Effector memory CD4-positive, alpha-beta T cell (primary cell): Measurements from ENCODE around the gene RGS18.

Experiments
- DNase-seq, 3 donors: peaks; one replicate each; pipeline ENCODE4 v3.0.0-alpha.2; 2020
- H3K27ac ChIP-seq: 2 replicates; pipeline ENCODE4 v1.7.0; 2013; ENCODE audit warnings: mild to moderate bottlenecking, low read length, moderate library complexity; ENCODE audit not compliant: insufficient read depth, poor library complexity, severe bottlenecking
- H3K27me3 ChIP-seq: replicated peaks from 2 replicates; pipeline ENCODE4 v1.7.0; 2013; ENCODE audit warnings: mild to moderate bottlenecking, low read length; ENCODE audit not compliant: insufficient read depth, control insufficient read depth, poor library complexity, severe bottlenecking
- H3K36me3 ChIP-seq: 2 replicates; pipeline ENCODE4 v1.7.0; 2013; ENCODE audit warnings: mild to moderate bottlenecking, low read length, moderate library complexity; ENCODE audit not compliant: control insufficient read depth, insufficient read depth
- H3K4me1 ChIP-seq: 2 replicates; pipeline ENCODE4 v1.7.0; 2013; ENCODE audit warnings: low read length, mild to moderate bottlenecking; ENCODE audit not compliant: control insufficient read depth, insufficient read depth, poor library complexity, severe bottlenecking
- H3K4me3 ChIP-seq: 2 replicates; pipeline ENCODE4 v1.7.0; 2013; ENCODE audit warnings: low read length, low read depth, mild to moderate bottlenecking; ENCODE audit not compliant: insufficient read depth, poor library complexity, severe bottlenecking
- H3K9me3 ChIP-seq: 2 replicates; pipeline ENCODE4 v1.7.0; 2013; ENCODE audit warnings: mild to moderate bottlenecking, low read length, moderate library complexity; ENCODE audit not compliant: control insufficient read depth

RGS18 gene

DNA sequence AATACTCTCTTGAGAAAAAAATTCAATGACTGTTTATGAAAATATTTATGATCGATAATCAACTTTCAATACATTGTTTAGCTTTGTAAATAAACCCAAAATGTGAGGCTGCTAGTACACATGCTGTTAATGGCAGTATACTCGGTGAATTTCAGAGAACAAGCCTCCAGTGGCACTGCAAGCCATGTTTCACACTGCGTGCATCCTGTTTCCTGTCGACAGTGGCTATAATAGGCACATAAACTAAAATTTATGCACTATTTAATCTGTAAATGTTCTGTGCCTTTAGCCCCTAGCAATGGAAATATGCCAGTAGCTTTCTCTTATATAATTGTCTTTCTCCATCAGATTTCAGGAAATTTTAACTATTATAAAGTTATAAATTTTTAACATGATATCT, 26.3 kb upstream of the RGS18 start:
- Histone ChIP-seq H3K36me3 (no peaks in the 10 kb centered on the region), H3K4me1 (no peaks in the 10 kb centered on the region), H3K4me3 (no peak overlapping the region), H3K27ac (no peak overlapping the region), H3K9me3 (no peaks in the 10 kb centered on the region), H3K27me3 (no peaks in the 10 kb centered on the region)
- DNase-seq = no peak

DNA sequence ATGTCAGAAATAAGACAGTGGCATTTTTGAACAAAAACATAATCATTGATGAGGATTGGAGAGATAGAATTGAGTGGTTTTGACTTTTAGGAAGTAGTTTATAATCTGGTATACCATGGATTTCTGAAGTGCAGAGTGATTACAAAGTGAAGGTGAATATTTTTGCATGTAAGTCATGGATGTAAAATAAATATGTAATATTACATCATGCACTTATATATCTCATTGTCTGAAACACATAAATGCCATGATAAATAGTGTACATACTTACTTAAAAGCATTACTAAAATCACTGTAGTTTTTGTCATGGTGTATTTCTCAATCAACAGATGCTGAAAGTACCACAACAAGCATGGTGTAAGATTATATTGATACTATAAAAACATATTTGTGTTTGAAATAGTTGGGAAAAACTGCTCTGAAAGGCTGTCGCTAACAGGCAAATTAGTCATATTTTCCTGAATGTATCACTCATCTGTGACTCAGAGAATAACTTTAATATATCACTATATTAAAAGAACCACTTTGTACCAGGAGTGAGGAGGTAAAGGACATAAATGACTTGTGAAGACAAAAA, 24.8 kb upstream of the RGS18 start:
- no peak overlapping the region for H3K27ac ChIP-seq
- no peak overlapping the region for H3K4me3 ChIP-seq
- no peaks in the 10 kb centered on the region for H3K4me1 ChIP-seq
- DNase-seq = no peak
- H3K27me3 ChIP-seq = no peaks in the 10 kb centered on the region
- no peaks in the 10 kb centered on the region for H3K9me3 ChIP-seq
- no peaks in the 10 kb centered on the region for H3K36me3 ChIP-seq

DNA sequence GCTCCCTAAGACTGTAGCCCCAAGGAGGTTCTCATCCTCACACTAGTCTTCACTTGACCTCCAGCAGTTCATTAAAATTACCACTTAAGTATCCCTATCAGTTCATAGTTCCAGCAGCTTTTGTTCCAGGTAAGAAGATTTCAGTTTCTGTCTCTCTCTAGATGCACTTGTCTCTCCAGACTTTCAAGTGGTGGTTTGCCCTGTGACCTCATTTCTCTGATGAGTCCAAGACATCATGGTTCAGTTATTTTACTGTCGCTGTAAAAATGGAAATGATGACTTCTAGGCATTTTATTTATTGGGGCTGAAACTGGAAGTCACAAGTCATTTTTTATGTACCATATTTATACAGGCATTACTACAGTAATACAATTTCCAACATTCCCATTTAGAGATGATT, 17.9 kb upstream of the RGS18 start:
- no peaks in the 10 kb centered on the region for H3K36me3 ChIP-seq
- no peak for DNase-seq
- H3K4me1 ChIP-seq = no peaks in the 10 kb centered on the region
- no peak overlapping the region for H3K27ac ChIP-seq
- no peaks in the 10 kb centered on the region for H3K9me3 ChIP-seq
- no peak overlapping the region for H3K4me3 ChIP-seq
- no peaks in the 10 kb centered on the region for H3K27me3 ChIP-seq

DNA sequence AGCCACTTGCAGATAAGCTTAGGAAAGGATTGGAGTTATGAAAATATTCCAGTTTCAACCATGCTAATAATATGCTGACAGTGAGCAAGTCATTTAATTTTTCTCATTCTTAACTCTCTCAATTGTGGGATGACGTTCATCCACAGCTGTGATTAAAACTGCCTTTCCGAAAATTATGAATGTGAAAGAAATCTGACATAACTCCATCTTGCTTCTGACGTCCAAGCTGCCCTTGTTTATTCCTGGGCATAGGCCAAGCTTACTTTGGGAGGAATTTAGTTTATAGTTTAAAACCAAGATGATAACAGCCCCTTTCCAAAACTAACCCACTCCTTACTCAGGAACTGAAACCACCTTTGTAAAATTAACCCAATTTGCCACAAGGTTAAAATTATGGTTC, 11.0 kb upstream of the RGS18 start:
- no peak overlapping the region for H3K4me3 ChIP-seq
- H3K27me3 ChIP-seq = no peaks in the 10 kb centered on the region
- H3K27ac ChIP-seq = no peak overlapping the region
- no peaks in the 10 kb centered on the region for H3K36me3 ChIP-seq
- DNase-seq = no peak
- no peaks in the 10 kb centered on the region for H3K4me1 ChIP-seq
- no peaks in the 10 kb centered on the region for H3K9me3 ChIP-seq

DNA sequence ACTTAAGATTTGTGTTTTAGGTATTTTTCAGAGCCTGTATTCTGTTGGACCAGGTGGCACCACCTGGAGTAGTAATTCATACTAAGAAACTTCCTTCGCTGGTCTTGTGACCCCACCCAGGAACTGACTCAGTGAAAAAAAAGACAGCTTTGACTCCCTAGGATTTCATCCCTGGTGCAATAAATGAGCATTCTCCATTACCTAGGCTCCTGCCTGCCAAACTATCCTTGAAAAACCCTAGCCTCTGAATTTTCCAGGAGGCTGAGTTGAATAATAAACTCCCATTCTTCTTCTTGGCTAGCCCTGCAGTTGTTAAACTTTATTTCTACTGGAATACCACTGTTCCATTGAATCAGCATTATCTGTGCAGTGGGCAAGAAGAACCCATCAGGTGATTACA, 10.6 kb upstream of the RGS18 start:
- DNase-seq = no peak
- H3K9me3 ChIP-seq = no peaks in the 10 kb centered on the region
- no peaks in the 10 kb centered on the region for H3K4me1 ChIP-seq
- no peaks in the 10 kb centered on the region for H3K27me3 ChIP-seq
- H3K4me3 ChIP-seq = no peak overlapping the region
- no peaks in the 10 kb centered on the region for H3K36me3 ChIP-seq
- H3K27ac ChIP-seq = no peak overlapping the region

DNA sequence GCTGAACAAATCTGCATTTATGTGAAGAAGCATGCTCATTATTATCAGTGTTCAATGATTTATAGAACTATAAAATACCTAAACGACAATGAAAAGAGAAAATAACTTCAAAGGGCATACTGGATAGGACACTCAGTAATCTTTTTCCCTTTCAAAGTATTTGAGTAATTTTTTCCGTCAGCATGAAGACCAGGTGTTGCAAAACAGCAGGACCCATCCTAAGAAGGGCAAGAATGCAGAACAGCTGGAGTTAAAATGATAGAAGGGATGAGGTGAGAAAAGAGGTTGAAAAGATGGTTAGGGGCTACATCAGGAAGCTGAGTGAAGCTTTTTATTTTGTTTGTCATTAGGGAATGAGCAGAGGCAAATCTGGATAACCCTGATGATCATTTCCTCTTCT, 7.1 kb upstream of the RGS18 start:
- no peak overlapping the region for H3K4me3 ChIP-seq
- H3K4me1 ChIP-seq = no peaks in the 10 kb centered on the region
- H3K9me3 ChIP-seq = no peaks in the 10 kb centered on the region
- H3K36me3 ChIP-seq = no peaks in the 10 kb centered on the region
- no peaks in the 10 kb centered on the region for H3K27me3 ChIP-seq
- DNase-seq = no peak
- H3K27ac ChIP-seq = no peak overlapping the region

DNA sequence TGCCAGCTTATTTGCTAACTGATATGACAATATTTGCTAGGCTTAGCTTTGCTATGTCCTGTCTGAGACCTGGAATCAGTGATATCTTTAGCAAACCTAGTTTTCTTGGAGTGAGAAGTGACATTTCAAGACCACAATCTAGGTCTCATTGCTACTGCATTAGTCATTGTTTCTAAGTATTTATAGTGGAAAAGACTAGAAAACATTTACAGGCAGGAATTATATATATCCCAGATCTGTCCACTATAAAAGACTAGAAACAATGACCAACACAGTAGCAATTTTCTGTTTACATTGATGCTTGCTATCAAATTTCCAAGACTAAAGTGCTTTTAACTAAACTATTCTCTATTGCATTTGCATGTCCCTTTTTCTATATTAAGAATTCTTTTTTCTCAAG, 5.0 kb upstream of the RGS18 start:
- DNase-seq = no peak
- H3K4me3 ChIP-seq = no peak overlapping the region
- no peaks in the 10 kb centered on the region for H3K27me3 ChIP-seq
- H3K4me1 ChIP-seq = no peaks in the 10 kb centered on the region
- H3K27ac ChIP-seq = no peak overlapping the region
- no peaks in the 10 kb centered on the region for H3K9me3 ChIP-seq
- no peaks in the 10 kb centered on the region for H3K36me3 ChIP-seq

- Histone ChIP-seq H3K27me3 (no peaks in the 10 kb centered on the region), H3K27ac (no peak overlapping the region), H3K4me1 (no peaks in the 10 kb centered on the region)
Measured at GRCh38 chr1:192157067-192157466, 1.2 kb upstream of the RGS18 start.

DNA sequence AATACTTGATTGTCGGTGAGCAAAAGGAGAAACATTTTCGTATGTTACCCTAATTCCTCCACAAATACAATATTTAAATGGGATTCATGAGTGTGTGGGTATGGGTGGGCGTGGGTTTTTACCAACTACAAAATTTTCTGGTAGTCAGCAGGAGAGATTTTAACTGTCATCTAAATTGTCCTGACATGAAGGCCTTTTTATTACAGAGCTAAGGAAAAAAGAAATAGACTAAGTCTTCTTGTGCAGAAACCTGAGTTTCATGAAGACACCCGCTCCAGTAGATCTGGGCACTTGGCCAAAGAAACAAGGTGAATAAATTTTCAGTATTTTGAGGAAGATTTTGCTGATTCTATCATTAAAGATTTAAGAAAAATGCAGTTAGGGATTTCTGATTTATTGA, 752 bp downstream of the RGS18 start:
- H3K9me3 ChIP-seq = no peaks in the 10 kb centered on the region
- DNase-seq = no peak
- no peaks in the 10 kb centered on the region for H3K4me1 ChIP-seq
- no peaks in the 10 kb centered on the region for H3K27me3 ChIP-seq
- no peak overlapping the region for H3K4me3 ChIP-seq
- no peak overlapping the region for H3K27ac ChIP-seq
- H3K36me3 ChIP-seq = no peaks in the 10 kb centered on the region

More at GRCh38 chr1:192157067-192157466, 1.2 kb upstream of the RGS18 start:
- no peak overlapping the region for H3K4me3 ChIP-seq
- no peaks in the 10 kb centered on the region for H3K9me3 ChIP-seq
- H3K36me3 ChIP-seq = no peaks in the 10 kb centered on the region
- DNase-seq = no peak

DNA sequence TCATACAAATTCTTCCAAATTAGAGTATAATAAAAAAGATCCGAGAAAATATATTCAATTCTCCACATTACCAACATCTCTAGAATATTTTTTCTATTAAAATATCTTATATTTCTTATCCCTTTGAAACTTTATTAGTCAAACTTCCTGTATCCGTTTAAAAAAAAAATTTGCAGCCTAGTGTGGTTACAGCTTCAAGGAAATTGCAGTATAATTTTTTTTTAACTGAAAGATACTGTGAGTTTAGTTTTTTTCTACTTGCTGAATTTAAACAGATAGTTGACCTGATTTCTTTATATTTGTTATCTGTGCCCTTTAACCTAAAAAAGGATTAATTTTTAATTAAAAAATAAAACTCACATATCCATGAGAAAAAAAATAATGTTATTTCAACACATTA, 1.5 kb downstream of the RGS18 start:
- Histone ChIP-seq H3K36me3 (no peaks in the 10 kb centered on the region), H3K9me3 (no peaks in the 10 kb centered on the region), H3K27me3 (no peaks in the 10 kb centered on the region), H3K4me1 (no peaks in the 10 kb centered on the region), H3K27ac (no peak overlapping the region), H3K4me3 (no peak overlapping the region)
- no peak for DNase-seq

- no peak for DNase-seq
- H3K4me3 ChIP-seq = no peak overlapping the region
- H3K36me3 ChIP-seq = no peaks in the 10 kb centered on the region
- H3K4me1 ChIP-seq = no peaks in the 10 kb centered on the region
- H3K9me3 ChIP-seq = no peaks in the 10 kb centered on the region
- H3K27me3 ChIP-seq = no peaks in the 10 kb centered on the region
- H3K27ac ChIP-seq = no peak overlapping the region
Measured at GRCh38 chr1:192160196-192160595, 1.9 kb downstream of the RGS18 start.
